Measurements from ENCODE around the gene CTRB1.

CTRB1 gene

GRCh38 chr16:75227361-75228142 is 8.8 kb downstream of the CTRB1 start:
- no peak for TF ChIP-seq CTCF (IDR thresholded peaks at IDR 0.05)

- no peak for TF ChIP-seq CTCF (IDR thresholded peaks at IDR 0.05)
Measured at GRCh38 chr16:75228143-75228976, 9.6 kb downstream of the CTRB1 start.

DNA sequence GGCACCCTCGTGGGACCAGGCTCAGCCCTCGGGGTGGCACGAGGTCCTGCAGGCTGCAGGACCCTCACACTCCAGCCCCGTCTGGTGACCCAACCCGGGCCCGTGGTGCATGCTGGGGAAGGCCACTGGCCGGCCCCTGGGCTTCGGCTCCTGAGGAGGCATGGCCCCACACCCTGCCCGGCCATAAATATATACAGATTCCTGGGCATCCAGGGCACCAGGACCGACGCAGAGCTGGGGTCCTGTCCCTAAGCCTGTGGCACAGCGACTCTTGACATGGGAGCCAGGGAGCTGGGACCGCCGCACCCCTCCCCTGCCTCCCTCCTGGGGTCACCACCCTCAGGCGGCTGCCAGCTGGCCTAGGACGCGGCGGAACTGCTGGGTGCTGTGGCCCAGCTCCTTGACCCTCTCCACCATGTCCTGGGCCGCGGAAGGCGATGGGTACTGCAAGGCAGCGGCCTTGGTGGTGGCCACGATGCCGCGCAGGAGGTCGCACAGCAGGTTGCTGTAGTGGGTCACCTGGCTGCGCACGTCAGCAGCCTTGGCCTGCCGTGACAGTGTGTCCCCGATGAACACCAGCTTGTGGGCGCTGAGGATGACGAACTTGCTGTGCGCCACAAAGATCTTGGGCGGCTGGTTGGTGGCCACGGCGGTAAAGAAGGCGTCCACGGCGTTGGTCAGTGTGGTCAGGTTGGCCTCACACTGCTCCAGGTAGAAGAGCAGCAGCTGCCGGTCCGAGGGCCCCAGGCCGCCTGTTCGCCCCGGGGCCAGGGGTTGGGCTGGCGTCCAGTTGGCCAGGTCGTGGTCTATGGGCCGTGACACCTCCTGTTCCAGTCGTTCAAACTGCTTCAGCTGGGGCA is 10.6 kb downstream of the CTRB1 start:
- TF ChIP-seq CTCF (IDR thresholded peaks at IDR 0.05), result no peak

GRCh38 chr16:75230471-75231110 is 11.8 kb downstream of the CTRB1 start:
- TF ChIP-seq CTCF (IDR thresholded peaks at IDR 0.05), result no peak

- no peak for TF ChIP-seq CTCF (IDR thresholded peaks at IDR 0.05)
Measured at GRCh38 chr16:75231570-75231969, 12.8 kb downstream of the CTRB1 start.

DNA sequence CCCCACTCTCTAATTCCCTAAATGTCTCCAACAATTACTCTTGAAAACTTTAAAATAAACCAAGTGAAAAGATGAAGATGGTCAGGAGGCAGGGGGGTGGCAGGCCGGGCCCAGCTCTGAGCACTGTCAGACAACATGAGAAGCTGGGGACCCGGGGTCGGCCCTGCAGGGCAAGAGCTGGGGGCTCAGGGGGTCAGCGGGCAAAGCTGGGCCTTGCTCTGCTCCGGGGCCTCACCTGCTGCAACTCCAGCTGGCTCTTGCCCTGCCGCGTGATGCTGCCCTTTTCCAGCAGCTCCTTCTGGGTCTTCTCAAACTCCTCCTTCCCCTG is 14.8 kb downstream of the CTRB1 start:
- no peak for TF ChIP-seq CTCF (IDR thresholded peaks at IDR 0.05)

Data from LNCAP (cell line).